Fibroblast of skin of abdomen (primary cell): ENCODE measurements around the gene SPINK13. TPM values are rescaled to one million over a fixed set of nuclear protein-coding genes. Genes with fewer than 3 reads are reported as not detected.
"Not testable (repeated sequence)": the region's sequence is repeated elsewhere in the genome, so short reads cannot be mapped to it uniquely, and the experiment has no call there.

ENCODE experiments used
- DNase-seq: peaks from one replicate; pipeline ENCODE4 v3.0.0-alpha.2; 2013
- polyA plus RNA-seq, 2 experiments: library from polyadenylated mRNA; unstranded; fragments of 120-200 nt; gene quantifications; one replicate each; pipeline ENCODE4 v1.2.1, GENCODE V29; 2013; ENCODE audit not compliant: insufficient read length in 2 of 2

Gene SPINK13, protein sequence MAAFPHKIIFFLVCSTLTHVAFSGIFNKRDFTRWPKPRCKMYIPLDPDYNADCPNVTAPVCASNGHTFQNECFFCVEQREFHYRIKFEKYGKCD
- not detected for polyA plus RNA-seq (2013, experiment 1 of 2; ENCODE audit: insufficient read length)
- not detected for polyA plus RNA-seq (2013, experiment 2 of 2; ENCODE audit: insufficient read length)

DNA sequence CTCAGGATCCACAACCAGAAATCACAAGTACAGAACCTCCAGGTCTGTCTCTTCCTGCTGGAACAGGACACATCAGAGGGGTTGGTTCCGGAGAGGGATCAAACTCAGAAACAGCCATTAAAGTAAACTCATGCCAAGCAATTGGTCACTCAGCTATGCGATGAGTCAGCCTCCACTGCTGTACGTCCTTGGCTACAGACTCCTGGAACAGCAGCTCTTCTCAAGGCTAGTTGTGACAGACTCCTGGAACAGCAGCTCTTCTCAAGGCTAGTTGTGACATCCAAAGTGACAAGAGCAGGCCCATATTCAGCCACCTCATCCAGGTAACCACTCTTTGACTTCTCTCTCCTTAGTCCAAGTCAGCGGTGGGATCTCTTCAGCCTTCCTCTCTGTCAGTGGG is at the start of gene SPINK13:
Gene SPINK13, plus strand, starts transcription at position 229 of the 400 bp plus-strand sequence. CDS start 1,279 bp downstream, outside the sequence.
- peak; percentile 2 for DNase-seq

GRCh38 chr5:148221508-148221907 is 47.1 kb upstream of the SPINK13 start:
- DNase-seq: no peak

DNA sequence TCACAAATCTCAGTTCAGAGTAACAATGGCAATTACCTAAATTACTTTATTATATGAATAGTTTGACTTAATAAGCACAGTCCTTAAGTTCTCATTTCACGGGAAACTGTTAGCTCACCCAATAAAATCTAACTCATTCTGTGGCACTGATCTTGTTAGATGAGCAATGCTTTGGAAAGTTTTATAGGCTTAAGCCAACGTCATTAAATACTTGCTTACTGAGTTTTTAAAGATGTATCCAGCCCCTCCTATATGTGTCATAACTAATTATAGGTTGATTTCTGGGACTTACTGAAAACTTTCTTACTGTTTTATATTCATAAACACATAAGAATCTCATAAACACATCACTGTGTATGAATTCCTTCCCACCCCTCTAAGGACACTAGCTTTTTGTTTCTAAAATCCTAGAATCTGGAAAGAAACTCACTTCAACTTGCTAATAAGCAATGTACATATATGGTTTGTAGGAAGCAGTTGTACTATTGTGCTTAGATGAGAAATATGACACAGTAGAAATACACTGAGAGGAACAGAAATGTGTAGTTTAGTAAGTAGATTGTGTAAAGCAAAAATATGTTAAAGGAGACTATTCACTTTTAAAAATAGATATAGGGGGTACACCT is 44.4 kb upstream of the SPINK13 start:
- no peak for DNase-seq

- DNase-seq: no peak
Measured at GRCh38 chr5:148228392-148228984, 40.1 kb upstream of the SPINK13 start.

- no peak for DNase-seq
Measured at GRCh38 chr5:148229840-148230239, 38.8 kb upstream of the SPINK13 start.

- no peak for DNase-seq
Measured at GRCh38 chr5:148230240-148230639, 38.4 kb upstream of the SPINK13 start.

DNA sequence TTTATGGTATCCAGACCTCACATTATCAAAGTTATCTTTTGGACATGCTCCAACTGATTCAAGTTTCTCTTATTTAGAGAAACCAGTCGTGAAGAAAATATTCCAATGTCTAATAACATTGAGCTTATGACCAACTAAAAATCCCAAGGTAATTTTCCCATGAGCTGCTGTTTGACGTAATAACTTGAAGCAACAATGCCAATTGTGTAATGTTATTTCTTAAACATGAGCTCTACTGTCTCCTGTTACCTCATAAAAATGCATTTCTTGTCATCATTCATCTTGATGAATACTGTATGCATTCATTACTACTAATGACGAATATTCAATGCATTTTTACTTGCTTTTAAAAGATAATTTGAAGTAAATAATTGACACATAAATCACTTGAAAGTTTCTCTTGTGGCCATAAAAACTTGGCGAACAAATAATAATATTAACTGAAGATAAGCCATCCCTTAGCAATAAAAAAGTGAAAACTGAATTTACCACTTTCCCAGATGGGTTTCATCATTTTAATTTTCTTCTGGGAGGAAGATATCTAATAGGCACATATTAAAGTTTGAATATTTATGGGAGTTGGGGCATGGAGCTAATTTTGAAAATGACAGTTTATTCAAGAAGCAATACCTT is 30.7 kb upstream of the SPINK13 start:
- no peak for DNase-seq

- DNase-seq: no peak
Measured at GRCh38 chr5:148238418-148238794, 30.2 kb upstream of the SPINK13 start, which contains the start of gene MARCOL. Gene MARCOL, plus strand, starts transcription at chr5:148238525. Its CDS starts 73 bp downstream, at chr5:148238598.

DNA sequence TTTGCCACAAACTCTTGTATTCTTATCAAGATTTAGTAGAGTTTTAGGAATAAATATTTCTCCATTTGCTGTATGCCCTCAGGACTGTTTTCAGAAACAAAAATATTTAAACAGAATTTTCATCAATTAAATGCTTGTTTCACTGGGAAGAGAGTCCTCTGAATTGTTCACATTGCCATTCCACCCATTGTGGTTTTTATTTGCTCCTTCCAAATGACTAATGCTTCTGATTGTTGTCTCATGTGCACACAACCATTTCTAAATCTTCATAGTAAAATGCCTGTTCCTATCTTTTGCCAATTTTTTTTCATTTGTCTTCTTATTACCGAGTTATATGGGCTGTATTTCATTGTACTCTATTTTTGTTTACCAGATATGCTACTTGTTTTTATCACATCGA is 19.7 kb upstream of the SPINK13 start:
- DNase-seq: no peak

- no peak for DNase-seq
Measured at GRCh38 chr5:148255456-148255855, 13.1 kb upstream of the SPINK13 start.

- DNase-seq: no peak
Measured at GRCh38 chr5:148259288-148259687, 9.3 kb upstream of the SPINK13 start.

DNA sequence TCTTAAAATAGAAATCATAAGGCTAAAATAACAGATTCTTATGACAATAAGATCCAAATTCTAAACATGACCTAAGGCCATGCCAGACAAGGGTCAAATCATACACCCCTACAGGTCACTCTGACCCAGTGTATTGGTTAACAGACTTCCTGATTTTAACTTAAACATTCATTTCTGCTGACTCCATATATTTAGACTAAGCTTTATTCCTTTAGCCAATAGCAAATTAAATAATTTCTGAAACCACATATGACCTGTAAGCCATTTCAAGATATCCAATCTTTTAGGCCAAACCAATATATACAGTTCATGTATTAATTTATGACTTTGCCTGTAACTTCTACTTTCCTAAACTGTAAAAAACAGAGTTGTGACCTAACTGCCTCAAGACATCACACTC is 7.4 kb upstream of the SPINK13 start:
- no peak for DNase-seq

- no peak for DNase-seq
Measured at GRCh38 chr5:148267962-148268361, 632 bp upstream of the SPINK13 start.

DNA sequence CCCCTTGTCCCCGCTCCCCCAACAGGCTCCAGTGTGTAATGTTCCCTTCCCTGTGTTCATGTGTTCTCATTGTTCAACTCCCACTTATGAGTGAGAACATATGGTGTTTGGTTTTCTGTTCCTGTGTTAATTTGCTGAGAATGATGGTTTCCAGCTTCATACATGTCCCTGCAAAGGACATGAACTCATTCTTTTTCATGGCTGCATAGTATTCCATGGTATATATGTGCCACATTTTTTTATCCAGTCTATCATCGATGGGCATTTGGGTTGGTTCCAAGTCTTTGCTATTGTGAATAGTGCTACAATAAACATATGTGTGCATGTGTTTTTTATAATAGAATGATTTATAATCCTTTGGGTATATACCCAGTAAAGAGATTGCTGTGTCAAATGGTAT is 6.5 kb downstream of the SPINK13 start:
- DNase-seq: not testable (repeated sequence)

- not testable (repeated sequence) for DNase-seq
Measured at GRCh38 chr5:148280893-148281292, 12.3 kb downstream of the SPINK13 start.

DNA sequence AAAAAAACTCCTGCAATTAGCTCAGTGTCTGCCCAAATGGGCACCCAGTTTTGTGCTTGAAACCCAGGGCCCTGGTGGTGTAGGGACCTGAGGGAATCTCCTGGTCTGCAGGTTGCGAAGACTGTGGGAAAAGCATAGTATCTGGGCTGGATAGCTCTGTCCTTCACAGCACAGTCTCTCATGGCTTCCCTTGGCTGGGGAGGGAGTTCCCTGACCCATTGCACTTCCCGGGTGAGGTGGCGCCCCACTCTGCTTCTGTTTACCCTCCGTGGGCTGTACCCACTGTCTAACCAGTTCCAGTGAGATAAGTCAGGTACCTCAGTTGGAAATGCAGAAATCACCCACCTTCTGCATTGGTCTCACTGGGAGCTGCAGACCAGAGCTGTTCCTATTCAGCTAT is 12.7 kb downstream of the SPINK13 start:
- DNase-seq: not testable (repeated sequence)

DNA sequence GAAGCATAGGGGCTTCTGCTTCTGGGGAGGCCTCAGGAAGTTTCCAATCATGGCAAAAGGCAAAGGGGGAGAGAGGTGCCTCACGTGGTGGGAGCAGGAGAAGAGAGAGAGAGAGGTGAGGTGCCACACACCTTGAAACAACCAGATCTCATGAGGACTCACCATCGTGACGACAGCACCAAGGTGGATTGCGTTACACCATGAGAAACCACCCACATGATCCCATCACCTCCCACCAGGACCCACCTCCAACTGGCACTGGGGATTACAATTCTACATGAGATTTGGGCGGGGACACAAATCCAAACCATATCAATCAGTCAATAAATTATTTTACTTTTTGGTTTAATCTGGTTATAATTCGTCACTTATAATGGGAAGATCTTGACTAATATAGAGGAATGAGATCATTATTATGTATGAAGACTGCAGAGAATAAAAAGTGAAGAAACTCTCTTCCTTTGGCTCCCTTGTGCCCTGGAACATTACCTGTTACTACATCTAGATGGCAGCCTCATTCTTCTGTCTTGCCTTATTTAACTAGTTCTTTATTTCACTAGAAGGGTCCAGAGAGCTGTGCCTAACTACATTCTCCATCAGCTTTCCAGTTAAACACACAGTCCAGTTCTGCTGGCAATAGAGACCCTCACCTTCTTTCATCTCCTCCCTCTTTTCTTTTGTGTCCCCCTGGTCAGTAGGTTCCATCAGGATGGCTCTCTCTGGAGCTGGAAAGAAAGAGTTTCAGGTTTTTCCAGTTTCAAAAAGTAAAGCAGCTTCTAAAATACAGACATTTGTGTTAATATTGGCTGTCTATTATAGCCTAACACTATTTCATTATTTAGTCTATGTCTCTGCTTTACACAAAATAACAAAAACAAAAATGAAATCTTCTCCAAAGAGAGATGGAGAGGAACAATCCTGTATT is 21.9 kb downstream of the SPINK13 start:
- DNase-seq: no peak

DNA sequence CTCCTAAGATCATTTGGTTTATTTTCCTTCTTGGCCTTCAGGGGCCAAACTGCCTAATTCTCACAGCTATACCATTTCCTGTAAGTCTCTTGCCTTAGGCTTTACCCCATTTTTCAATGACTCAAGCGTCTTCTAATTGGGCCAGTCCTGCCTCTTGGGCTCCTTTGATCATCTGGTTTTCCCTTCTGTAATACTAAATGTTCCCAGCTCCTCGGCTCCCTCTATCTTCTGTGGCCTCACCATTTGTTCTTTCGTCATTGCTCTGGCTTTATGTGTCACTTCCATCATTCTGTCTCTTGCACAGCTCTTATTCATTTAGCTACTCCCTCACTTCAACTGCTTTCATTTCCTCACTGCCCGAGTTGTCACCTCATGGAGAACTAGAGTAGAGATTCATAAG is 29.1 kb downstream of the SPINK13 start:
- no peak for DNase-seq

DNA sequence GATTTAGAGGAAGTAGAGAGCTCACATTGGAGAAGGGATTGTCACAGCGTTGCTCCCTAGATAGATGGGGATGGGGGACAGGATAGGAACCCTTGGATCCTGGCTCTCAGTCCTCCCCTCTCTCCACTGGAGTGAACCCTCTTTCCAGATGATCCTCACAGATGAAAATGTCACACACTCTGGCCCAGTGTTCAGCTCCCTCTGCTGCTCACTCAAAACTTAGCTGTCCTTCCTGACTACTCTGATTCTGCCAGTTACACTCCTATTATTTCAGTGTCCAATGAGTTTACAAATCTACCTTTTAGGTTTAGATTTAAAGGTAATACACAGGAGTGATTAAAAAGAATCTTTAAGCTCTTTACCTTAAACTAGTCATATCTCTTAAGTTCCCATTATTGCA is 37.9 kb downstream of the SPINK13 start:
- no peak for DNase-seq

- no peak for DNase-seq
Measured at GRCh38 chr5:148309019-148309418, 40.4 kb downstream of the SPINK13 start.

DNA sequence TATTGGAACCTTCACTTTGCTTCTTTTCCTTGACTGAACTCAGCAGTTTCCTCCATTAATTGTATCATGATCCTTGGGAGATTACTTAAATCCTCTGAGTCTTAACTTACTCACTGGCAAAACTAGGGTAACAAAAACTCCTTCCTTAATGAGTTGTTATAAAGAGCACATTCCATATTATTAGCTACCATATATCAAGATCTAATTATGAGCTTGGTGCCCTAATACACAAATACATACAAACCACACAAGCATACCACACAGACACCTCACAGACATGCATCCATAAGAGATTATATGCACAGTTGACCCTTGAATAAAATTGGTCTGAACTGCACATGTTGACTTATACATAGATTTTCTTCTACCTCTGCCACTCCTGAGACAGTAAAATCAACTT is 41.2 kb downstream of the SPINK13 start:
- no peak for DNase-seq

DNA sequence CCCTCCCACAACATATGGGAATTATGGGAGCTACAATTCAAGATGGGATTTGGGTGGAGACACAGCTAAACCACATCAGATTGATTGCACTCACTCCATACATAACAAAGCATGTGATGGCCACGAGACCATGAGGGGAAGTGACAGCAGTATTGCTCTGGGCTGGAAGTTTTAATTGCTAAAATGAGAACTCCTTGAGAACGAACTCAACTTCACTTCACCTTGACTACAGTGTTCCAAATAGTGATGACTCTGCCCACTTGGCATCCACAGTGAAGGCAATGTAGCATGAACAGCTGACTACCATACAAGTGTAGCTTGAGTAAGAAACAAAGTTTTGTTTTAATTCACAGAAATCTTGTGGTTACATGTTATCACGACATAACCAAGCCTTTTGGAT is 42.9 kb downstream of the SPINK13 start:
- DNase-seq: no peak

DNA sequence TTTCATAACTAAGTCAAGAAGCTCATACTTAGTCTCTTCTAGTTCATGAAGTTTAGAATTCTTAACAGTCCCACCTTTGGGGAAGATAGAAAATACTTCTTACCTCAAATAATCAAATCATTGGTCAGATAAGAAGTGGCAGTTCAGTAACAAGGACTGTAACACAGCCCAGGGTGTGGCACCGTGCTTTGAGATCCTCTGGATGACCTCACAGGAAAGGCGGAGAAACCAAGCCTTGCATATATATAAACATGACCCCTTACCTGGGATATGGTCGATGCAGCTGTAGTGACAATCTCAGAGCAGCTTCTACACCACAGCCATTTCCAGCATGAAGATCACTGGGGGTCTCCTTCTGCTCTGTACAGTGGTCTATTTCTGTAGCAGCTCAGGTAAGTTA is 43.6 kb downstream of the SPINK13 start, which contains the start of gene SPINK7:
Gene SPINK7, plus strand, starts transcription at position 271 of the 400 bp plus-strand sequence. Its CDS starts 61 bp downstream, at position 332.
- no peak for DNase-seq
